Activated naive CD8-positive, alpha-beta T cell treated with anti-CD3 and anti-CD28 coated beads, Interleukin-2, amount 10 ng/mL, durations not matched to agents 7 days and 5 days (primary cell): ENCODE results near the gene FBXO15. TPM values are rescaled to one million over a fixed set of nuclear protein-coding genes. Genes with fewer than 3 reads are reported as not detected.

Experiments
- ATAC-seq: fragments of 150-1000 bp; cut with Tn5 transposase; one replicate; pipeline ENCODE4 v1.10.0; 2021; ENCODE audit warnings: low read depth, moderate library complexity
- POLR2A ChIA-PET: fragments of 350-600 bp; sonication (Branson Sonifier 250); formaldehyde crosslinking; loops from one replicate; lab custom pipeline; 2021; ENCODE audit warnings: antibody characterized with exemption; lab: Charles Lee
- DNase-seq: peaks from one replicate; pipeline ENCODE4 v3.0.0; 2021
- H3K27ac Mint-ChIP-seq: one replicate; pipeline ENCODE4 v1.8.0; 2022; ENCODE audit warnings: mild to moderate bottlenecking, mixed read lengths
- H3K27me3 Mint-ChIP-seq: one replicate; pipeline ENCODE4 v1.8.0; 2022; ENCODE audit warnings: mild to moderate bottlenecking, moderate library complexity, mixed read lengths
- H3K36me3 Mint-ChIP-seq: one replicate; pipeline ENCODE4 v1.8.0; 2021; ENCODE audit warnings: mild to moderate bottlenecking, mixed read lengths
- H3K4me1 Mint-ChIP-seq: one replicate; pipeline ENCODE4 v1.8.0; 2021; ENCODE audit warnings: mixed read lengths
- H3K4me3 Mint-ChIP-seq: one replicate; pipeline ENCODE4 v1.8.0; 2022; ENCODE audit warnings: mild to moderate bottlenecking, moderate library complexity, mixed read lengths
- H3K9me3 Mint-ChIP-seq: one replicate; pipeline ENCODE4 v1.8.0; 2021; ENCODE audit warnings: mixed read lengths
- total RNA-seq, 2 experiments: library from RNA; stranded (reverse); gene quantifications; one replicate each; pipeline ENCODE4 v1.2.3, GENCODE V29; 2021

The FBXO15 gene, protein sequence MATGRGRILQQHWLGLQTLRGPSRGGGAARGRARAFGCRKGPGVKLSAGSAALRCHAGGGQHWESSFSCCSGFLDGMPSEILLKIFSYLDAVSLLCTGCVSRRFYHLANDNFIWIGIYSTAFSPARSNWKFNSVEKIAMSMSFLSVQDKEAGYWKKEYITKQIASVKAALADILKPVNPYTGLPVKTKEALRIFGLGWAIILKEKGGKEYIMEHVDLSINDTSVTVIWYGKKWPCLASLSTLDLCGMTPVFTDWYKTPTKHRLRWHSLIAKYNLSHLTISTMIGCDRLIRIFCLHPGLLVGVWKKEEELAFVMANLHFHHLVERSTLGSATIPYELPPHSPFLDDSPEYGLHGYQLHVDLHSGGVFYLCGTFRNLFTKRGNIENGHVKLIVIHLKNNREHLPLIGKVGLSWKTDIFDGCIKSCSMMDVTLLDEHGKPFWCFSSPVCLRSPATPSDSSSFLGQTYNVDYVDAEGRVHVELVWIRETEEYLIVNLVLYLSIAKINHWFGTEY
- 1 to 10 TPM; 2.0 to 2.1 TPM for total RNA-seq

- DNase-seq, result peak; percentile 96
- peak; percentile 90 for ATAC-seq
- Mint-ChIP-seq H3K27ac (peak within 1 kb of the TSS; percentile 98), H3K4me3 (peak within 1 kb of the TSS; percentile 100), H3K27me3 (no peaks in the 10 kb centered on the region), H3K9me3 (no peaks in the 10 kb centered on the region), H3K36me3 (peaks cover 7% of the 10 kb centered on the region), H3K4me1 (peaks cover 43% of the 10 kb centered on the region)
- POLR2A ChIA-PET, result interaction anchor here (1.4 to 1.5 kb wide), 2 partner anchors 65 kb away, joined by 4 to 6 read pairs; no protein-coding TSS in a partner anchor
These were observed at the start of gene FBXO15, which contains the start of gene TIMM21 for GRCh38 chr18:74147779-74148542. TSS of gene FBXO15 (minus strand) at chr18:74147834. CDS start at chr18:74147785, 49 bp downstream. TSS of gene TIMM21 (plus strand) at chr18:74148523. CDS start at chr18:74148809, 286 bp downstream.

GRCh38 chr18:74196220-74197119 is 48.8 kb upstream of the FBXO15 start:
- Mint-ChIP-seq H3K9me3 (no peaks in the 10 kb centered on the region), H3K36me3 (no peaks in the 10 kb centered on the region), H3K27me3 (peaks cover 8% of the 10 kb centered on the region), H3K27ac (peak overlapping the region; percentile 64), H3K4me1 (peaks cover 3% of the 10 kb centered on the region), H3K4me3 (peak overlapping the region; percentile 72)
- ATAC-seq (peak; percentile 82), DNase-seq (no peak)
- POLR2A ChIA-PET, result no interaction called here

DNA sequence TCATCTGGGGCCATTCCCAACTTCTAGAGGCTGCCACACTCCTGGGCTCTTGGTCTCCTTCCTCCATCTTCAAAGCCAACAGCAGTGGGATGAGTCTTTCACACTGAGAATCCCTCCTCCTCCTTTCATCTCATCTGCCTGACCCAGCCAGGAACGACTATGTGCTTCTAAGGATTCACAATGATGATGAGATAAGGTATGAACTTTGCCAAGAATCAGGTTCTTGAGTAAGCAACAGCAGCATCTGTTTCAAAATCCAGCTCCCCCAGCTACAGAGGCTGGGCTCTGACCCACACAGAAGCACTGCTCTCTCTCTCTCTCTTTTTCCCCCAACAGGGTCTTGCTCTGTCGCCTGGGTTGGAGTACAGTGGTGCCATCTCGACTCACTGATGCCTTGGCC is 47.1 kb upstream of the FBXO15 start:
- ATAC-seq (no peak), DNase-seq (no peak)
- no peaks in the 10 kb centered on the region for H3K9me3 Mint-ChIP-seq
- no peaks in the 10 kb centered on the region for H3K36me3 Mint-ChIP-seq
- H3K27ac Mint-ChIP-seq, result no peak overlapping the region
- no peak overlapping the region for H3K4me3 Mint-ChIP-seq
- POLR2A ChIA-PET, result no interaction called here
- peaks cover 3% of the 10 kb centered on the region for H3K4me1 Mint-ChIP-seq
- H3K27me3 Mint-ChIP-seq, result peaks cover 8% of the 10 kb centered on the region

DNA sequence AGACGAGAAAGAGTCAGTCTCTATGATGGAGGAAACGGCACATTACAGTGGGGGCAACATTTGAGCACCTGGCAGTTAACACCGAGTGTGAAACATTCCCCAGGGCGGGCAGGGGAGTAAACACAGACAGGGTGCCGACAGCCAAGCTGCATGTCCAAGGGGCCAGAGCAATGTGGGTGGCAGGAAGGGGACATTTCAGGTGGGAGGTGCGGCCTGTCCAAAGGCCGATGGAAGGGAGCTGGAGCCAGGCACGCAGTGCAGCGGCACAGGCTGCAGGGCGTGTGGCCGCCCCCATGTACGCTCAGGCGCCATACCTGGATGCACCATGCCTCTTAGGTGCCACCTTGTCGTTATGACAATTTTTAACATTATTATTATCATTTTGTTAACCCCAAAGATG is 43.9 kb upstream of the FBXO15 start:
- POLR2A ChIA-PET, result no interaction called here

GRCh38 chr18:74190086-74190485 is 42.5 kb upstream of the FBXO15 start:
- Mint-ChIP-seq H3K9me3 (no peaks in the 10 kb centered on the region), H3K4me1 (no peaks in the 10 kb centered on the region), H3K4me3 (no peak overlapping the region), H3K27me3 (peaks cover 21% of the 10 kb centered on the region), H3K36me3 (no peaks in the 10 kb centered on the region), H3K27ac (no peak overlapping the region)
- ATAC-seq (no peak), DNase-seq (no peak)
- POLR2A ChIA-PET, result no interaction called here

More for the DNA sequence above, 43.9 kb upstream of the FBXO15 start:
- ATAC-seq (no peak), DNase-seq (no peak)
- H3K4me3 Mint-ChIP-seq, result no peak overlapping the region
- peaks cover 16% of the 10 kb centered on the region for H3K27me3 Mint-ChIP-seq
- H3K27ac Mint-ChIP-seq, result no peak overlapping the region
- no peaks in the 10 kb centered on the region for H3K9me3 Mint-ChIP-seq
- peaks cover 3% of the 10 kb centered on the region for H3K4me1 Mint-ChIP-seq
- H3K36me3 Mint-ChIP-seq, result no peaks in the 10 kb centered on the region

- H3K27ac Mint-ChIP-seq, result no peak overlapping the region
- no peak overlapping the region for H3K4me3 Mint-ChIP-seq
- no peaks in the 10 kb centered on the region for H3K9me3 Mint-ChIP-seq
- DNase-seq, result no peak
- H3K4me1 Mint-ChIP-seq, result no peaks in the 10 kb centered on the region
- peaks cover 24% of the 10 kb centered on the region for H3K27me3 Mint-ChIP-seq
- ATAC-seq, result no peak
- POLR2A ChIA-PET, result no interaction called here
- H3K36me3 Mint-ChIP-seq, result no peaks in the 10 kb centered on the region
These were observed 39.0 kb upstream of the FBXO15 start for GRCh38 chr18:74186661-74187060.

DNA sequence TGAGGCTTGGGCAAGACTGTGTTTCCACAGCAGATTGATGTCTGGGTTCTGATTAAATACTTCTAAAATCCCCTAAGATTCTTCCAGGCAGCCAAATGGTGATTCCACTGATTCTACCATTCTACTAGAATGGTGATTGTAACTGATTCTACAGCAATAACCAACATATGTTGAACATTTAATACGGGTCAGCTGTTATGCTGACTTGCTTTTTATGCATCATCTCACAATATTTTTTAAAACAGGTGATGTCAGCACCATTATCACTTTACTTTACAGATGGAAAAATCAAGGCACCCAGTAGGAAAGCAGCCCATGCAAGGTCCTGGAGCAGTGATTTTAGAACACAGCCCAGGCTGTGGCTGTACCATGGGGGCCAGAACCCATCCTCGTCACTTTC is 38.2 kb upstream of the FBXO15 start:
- Mint-ChIP-seq H3K36me3 (no peaks in the 10 kb centered on the region), H3K27ac (no peak overlapping the region), H3K4me3 (no peak overlapping the region), H3K9me3 (no peaks in the 10 kb centered on the region), H3K4me1 (no peaks in the 10 kb centered on the region), H3K27me3 (peaks cover 24% of the 10 kb centered on the region)
- DNase-seq (no peak), ATAC-seq (no peak)
- POLR2A ChIA-PET, result no interaction called here

- DNase-seq (no peak), ATAC-seq (no peak)
- H3K36me3 Mint-ChIP-seq, result no peaks in the 10 kb centered on the region
- no peaks in the 10 kb centered on the region for H3K9me3 Mint-ChIP-seq
- no peak overlapping the region for H3K4me3 Mint-ChIP-seq
- POLR2A ChIA-PET, result no interaction called here
- H3K27me3 Mint-ChIP-seq, result peaks cover 24% of the 10 kb centered on the region
- H3K27ac Mint-ChIP-seq, result no peak overlapping the region
- no peaks in the 10 kb centered on the region for H3K4me1 Mint-ChIP-seq
These were observed 37.2 kb upstream of the FBXO15 start for GRCh38 chr18:74184875-74185274.

- peaks cover 20% of the 10 kb centered on the region for H3K27me3 Mint-ChIP-seq
- no peak for ATAC-seq
- H3K36me3 Mint-ChIP-seq, result no peaks in the 10 kb centered on the region
- no peaks in the 10 kb centered on the region for H3K4me1 Mint-ChIP-seq
- H3K4me3 Mint-ChIP-seq, result no peak overlapping the region
- DNase-seq, result no peak
- H3K27ac Mint-ChIP-seq, result no peak overlapping the region
- H3K9me3 Mint-ChIP-seq, result no peaks in the 10 kb centered on the region
- POLR2A ChIA-PET, result no interaction called here
These were observed 35.5 kb upstream of the FBXO15 start for GRCh38 chr18:74183130-74183529.

GRCh38 chr18:74182335-74182734 is 34.7 kb upstream of the FBXO15 start:
- no peaks in the 10 kb centered on the region for H3K9me3 Mint-ChIP-seq
- no peaks in the 10 kb centered on the region for H3K4me1 Mint-ChIP-seq
- no peak overlapping the region for H3K27ac Mint-ChIP-seq
- no peaks in the 10 kb centered on the region for H3K36me3 Mint-ChIP-seq
- H3K4me3 Mint-ChIP-seq, result no peak overlapping the region
- DNase-seq (no peak), ATAC-seq (no peak)
- H3K27me3 Mint-ChIP-seq, result peaks cover 15% of the 10 kb centered on the region
- POLR2A ChIA-PET, result no interaction called here

GRCh38 chr18:74179623-74180199 is 32.1 kb upstream of the FBXO15 start:
- no peak overlapping the region for H3K4me3 Mint-ChIP-seq
- no peaks in the 10 kb centered on the region for H3K9me3 Mint-ChIP-seq
- no peaks in the 10 kb centered on the region for H3K36me3 Mint-ChIP-seq
- peaks cover 8% of the 10 kb centered on the region for H3K27me3 Mint-ChIP-seq
- POLR2A ChIA-PET, result no interaction called here
- no peak overlapping the region for H3K27ac Mint-ChIP-seq
- no peak for ATAC-seq
- DNase-seq, result no peak
- no peaks in the 10 kb centered on the region for H3K4me1 Mint-ChIP-seq

DNA sequence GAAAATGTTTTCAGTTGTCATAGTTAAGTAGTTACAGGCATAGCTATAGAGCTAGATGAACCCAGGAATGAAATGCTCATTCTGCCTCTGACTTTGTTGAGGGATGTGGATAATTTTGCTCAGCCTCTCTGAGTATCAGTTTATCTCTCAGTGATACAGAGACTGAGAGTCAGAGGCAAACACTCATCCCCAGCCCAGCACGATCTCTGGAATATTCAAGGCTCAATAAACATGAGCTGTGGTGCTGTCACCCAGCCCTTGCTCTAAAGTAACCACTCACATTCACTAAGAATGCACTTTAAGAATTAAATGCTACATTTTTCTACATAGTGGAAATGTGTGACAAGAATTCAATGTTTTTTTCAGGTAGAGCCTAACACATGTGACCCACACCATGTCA is 31.2 kb upstream of the FBXO15 start:
- H3K27me3 Mint-ChIP-seq, result peaks cover 2% of the 10 kb centered on the region
- ATAC-seq, result no peak
- no peak for DNase-seq
- H3K27ac Mint-ChIP-seq, result no peak overlapping the region
- no peak overlapping the region for H3K4me3 Mint-ChIP-seq
- H3K9me3 Mint-ChIP-seq, result no peaks in the 10 kb centered on the region
- POLR2A ChIA-PET, result no interaction called here
- no peaks in the 10 kb centered on the region for H3K4me1 Mint-ChIP-seq
- no peaks in the 10 kb centered on the region for H3K36me3 Mint-ChIP-seq
